Neural cell (in vitro differentiated cells): ENCODE data around the gene DMGDH. TPM values are rescaled to one million over a fixed set of nuclear protein-coding genes. Genes with fewer than 3 reads are reported as not detected.

Experiments
- H2AFZ ChIP-seq: fragments of 200-600, 300-800 bp; sonication (generic), shearing (Covaris generic); 2 replicates; pipeline ENCODE4 v1.6.0; 2014; ENCODE audit warnings: low read depth, mild to moderate bottlenecking, antibody characterized with exemption, low read length, moderate library complexity
- H3F3A ChIP-seq: fragments of 200-600 bp; shearing (Covaris generic); 2 replicates; pipeline ENCODE4 v1.6.1; 2016; ENCODE audit warnings: mild to moderate bottlenecking, moderate library complexity, mixed read lengths, antibody characterized with exemption, low read length; ENCODE audit not compliant: insufficient read depth, poor library complexity, severe bottlenecking
- H3K27ac ChIP-seq: fragments of 200-600, 300-800 bp; sonication (generic), shearing (Covaris generic); 2 replicates; pipeline ENCODE4 v1.5.1; 2014; ENCODE audit warnings: mild to moderate bottlenecking, low read length, moderate library complexity
- H3K27me3 ChIP-seq: fragments of 300-800, 200-600 bp; sonication (generic), shearing (Covaris generic); 2 replicates; pipeline ENCODE4 v1.6.0; 2014; ENCODE audit warnings: mild to moderate bottlenecking, low read depth, low read length, moderate library complexity; ENCODE audit not compliant: insufficient read depth
- H3K36me3 ChIP-seq: fragments of 300-800, 200-600 bp; sonication (generic), shearing (Covaris generic); 2 replicates; pipeline ENCODE4 v1.5.1; 2014; ENCODE audit warnings: mild to moderate bottlenecking, antibody characterized with exemption, low read length, moderate library complexity; ENCODE audit not compliant: insufficient read depth
- H3K4me2 ChIP-seq: fragments of 300-800, 200-600 bp; sonication (generic), shearing (Covaris generic); 2 replicates; pipeline ENCODE4 v1.6.0; 2014; ENCODE audit warnings: mild to moderate bottlenecking, low read length
- H3K4me3 ChIP-seq: fragments of 300-800, 200-600 bp; sonication (generic), shearing (Covaris generic); 2 replicates; pipeline ENCODE4 v1.5.1; 2014; ENCODE audit warnings: mild to moderate bottlenecking, low read length, moderate library complexity
- H3K79me2 ChIP-seq: fragments of 200-600 bp; shearing (Covaris generic); replicated peaks from 2 replicates; pipeline ENCODE4 v1.6.0; 2014; ENCODE audit warnings: mild to moderate bottlenecking, low read length, moderate library complexity; ENCODE audit not compliant: insufficient read depth
- H3K9ac ChIP-seq: fragments of 300-800, 200-600 bp; sonication (generic), shearing (Covaris generic); 2 replicates; pipeline ENCODE4 v1.6.1; 2016; ENCODE audit warnings: mild to moderate bottlenecking, low read length, mixed read lengths
- H3K9me2 ChIP-seq: fragments of 200-600 bp; shearing (Covaris generic); 2 replicates; pipeline ENCODE4 v1.6.1; 2016; ENCODE audit warnings: mild to moderate bottlenecking, low read length, mixed read lengths; ENCODE audit not compliant: insufficient read depth
- H3K9me3 ChIP-seq: fragments of 200-600, 300-800 bp; sonication (generic), shearing (Covaris generic); 2 replicates; pipeline ENCODE4 v1.6.1; 2016; ENCODE audit warnings: mild to moderate bottlenecking, mixed run types, low read length, moderate library complexity, mixed read lengths
- H4K20me1 ChIP-seq: fragments of 200-600 bp; shearing (Covaris generic); 2 replicates; pipeline ENCODE4 v1.6.1; 2016; ENCODE audit warnings: mild to moderate bottlenecking, mixed run types; ENCODE audit not compliant: insufficient read depth
- EP300 ChIP-seq: fragments of 450-650 bp; conservative IDR thresholded peaks from 2 replicates; pipeline ENCODE4 v1.6.1; 2014; ENCODE audit warnings: antibody characterized with exemption, mild to moderate bottlenecking, moderate library complexity; ENCODE audit not compliant: poor library complexity, severe bottlenecking
- EZH2 ChIP-seq: fragments of 200-600, 300-800 bp; shearing (Covaris generic), sonication (generic); IDR thresholded peaks from 2 replicates; pipeline ENCODE4 v1.6.1; 2014; ENCODE audit warnings: antibody characterized with exemption, low read length, borderline replicate concordance, mild to moderate bottlenecking; ENCODE audit not compliant: insufficient read depth, poor library complexity, severe bottlenecking
- MXI1 ChIP-seq: fragments of 450-650 bp; conservative IDR thresholded peaks from 2 replicates; pipeline ENCODE4 v1.6.1; 2014; ENCODE audit warnings: antibody characterized with exemption, mild to moderate bottlenecking; ENCODE audit not compliant: poor library complexity, severe bottlenecking
- POLR2AphosphoS5 ChIP-seq: IDR thresholded peaks from 2 replicates; pipeline ENCODE4 v1.6.1; 2012
- RAD21 ChIP-seq: fragments of 450-650 bp; conservative IDR thresholded peaks from 2 replicates; pipeline ENCODE4 v1.6.1; 2014; ENCODE audit warnings: antibody characterized with exemption, mild to moderate bottlenecking, moderate library complexity
- SMC3 ChIP-seq: fragments of 450-650 bp; conservative IDR thresholded peaks from 2 replicates; pipeline ENCODE4 v1.6.1; 2014; ENCODE audit warnings: antibody characterized with exemption, mild to moderate bottlenecking, moderate library complexity; ENCODE audit not compliant: poor library complexity
- TAF1 ChIP-seq: IDR thresholded peaks from 2 replicates; pipeline ENCODE4 v1.6.1; 2012; ENCODE audit warnings: low read depth
- polyA plus RNA-seq: library from polyadenylated mRNA; depleted of rRNA; stranded (reverse); fragments of >200 nt; gene quantifications from 2 replicates; pipeline ENCODE4 v1.2.3, GENCODE V29; 2014
- TF ChIP-seq, protein P1 (sequence below): fragments of 450-650 bp; IDR thresholded peaks from 2 replicates; pipeline ENCODE4 v1.5.1; 2014; ENCODE audit warnings: antibody characterized with exemption, mild to moderate bottlenecking, moderate library complexity; ENCODE audit not compliant: poor library complexity, severe bottlenecking
- TF ChIP-seq, protein P2 (sequence below): IDR thresholded peaks from 2 replicates; pipeline ENCODE4 v1.6.1; 2012; ENCODE audit warnings: borderline replicate concordance

DMGDH gene
- polyA plus RNA-seq, 1 donor from 2014 or later = 0.93 TPM

DNA sequence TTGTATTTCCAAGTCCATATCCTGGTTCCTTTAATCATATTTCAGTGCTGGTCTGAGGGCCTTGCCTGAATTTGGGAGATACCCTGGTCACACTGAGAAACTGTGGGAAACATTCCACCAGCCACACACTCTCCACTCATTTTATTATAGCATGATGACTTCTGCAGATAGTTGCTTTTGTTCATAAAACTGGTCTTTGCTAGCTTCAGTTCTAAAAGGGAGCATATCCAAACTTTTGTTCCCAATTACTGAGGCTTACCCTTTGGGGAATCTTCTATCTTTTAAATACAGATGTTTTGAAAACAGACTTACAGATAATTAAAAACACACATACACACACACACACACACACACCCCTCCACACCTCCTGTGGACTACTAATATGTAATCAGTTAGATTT lies 21.0 kb downstream of the DMGDH start:
- Histone ChIP-seq H3K9me3 (no peaks in the 10 kb centered on the region), H3K79me2 (no peaks in the 10 kb centered on the region), H3K27me3 (no peaks in the 10 kb centered on the region), H3K4me3 (no peak overlapping the region), H3K36me3 (no peaks in the 10 kb centered on the region), H3K27ac (no peak overlapping the region), H4K20me1 (no peaks in the 10 kb centered on the region), H2AFZ (no peak overlapping the region), H3K9ac (no peak overlapping the region), H3K9me2 (no peaks in the 10 kb centered on the region), H3F3A (no peaks in the 10 kb centered on the region), H3K4me2 (no peak overlapping the region)
- no peak for TF ChIP-seq POLR2AphosphoS5
- TF ChIP-seq SMC3 = no peak
- TF ChIP-seq TAF1 = no peak
- TF ChIP-seq, protein P1, sequence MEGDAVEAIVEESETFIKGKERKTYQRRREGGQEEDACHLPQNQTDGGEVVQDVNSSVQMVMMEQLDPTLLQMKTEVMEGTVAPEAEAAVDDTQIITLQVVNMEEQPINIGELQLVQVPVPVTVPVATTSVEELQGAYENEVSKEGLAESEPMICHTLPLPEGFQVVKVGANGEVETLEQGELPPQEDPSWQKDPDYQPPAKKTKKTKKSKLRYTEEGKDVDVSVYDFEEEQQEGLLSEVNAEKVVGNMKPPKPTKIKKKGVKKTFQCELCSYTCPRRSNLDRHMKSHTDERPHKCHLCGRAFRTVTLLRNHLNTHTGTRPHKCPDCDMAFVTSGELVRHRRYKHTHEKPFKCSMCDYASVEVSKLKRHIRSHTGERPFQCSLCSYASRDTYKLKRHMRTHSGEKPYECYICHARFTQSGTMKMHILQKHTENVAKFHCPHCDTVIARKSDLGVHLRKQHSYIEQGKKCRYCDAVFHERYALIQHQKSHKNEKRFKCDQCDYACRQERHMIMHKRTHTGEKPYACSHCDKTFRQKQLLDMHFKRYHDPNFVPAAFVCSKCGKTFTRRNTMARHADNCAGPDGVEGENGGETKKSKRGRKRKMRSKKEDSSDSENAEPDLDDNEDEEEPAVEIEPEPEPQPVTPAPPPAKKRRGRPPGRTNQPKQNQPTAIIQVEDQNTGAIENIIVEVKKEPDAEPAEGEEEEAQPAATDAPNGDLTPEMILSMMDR = no peak
- TF ChIP-seq RAD21 = no peak
- TF ChIP-seq, protein P2, sequence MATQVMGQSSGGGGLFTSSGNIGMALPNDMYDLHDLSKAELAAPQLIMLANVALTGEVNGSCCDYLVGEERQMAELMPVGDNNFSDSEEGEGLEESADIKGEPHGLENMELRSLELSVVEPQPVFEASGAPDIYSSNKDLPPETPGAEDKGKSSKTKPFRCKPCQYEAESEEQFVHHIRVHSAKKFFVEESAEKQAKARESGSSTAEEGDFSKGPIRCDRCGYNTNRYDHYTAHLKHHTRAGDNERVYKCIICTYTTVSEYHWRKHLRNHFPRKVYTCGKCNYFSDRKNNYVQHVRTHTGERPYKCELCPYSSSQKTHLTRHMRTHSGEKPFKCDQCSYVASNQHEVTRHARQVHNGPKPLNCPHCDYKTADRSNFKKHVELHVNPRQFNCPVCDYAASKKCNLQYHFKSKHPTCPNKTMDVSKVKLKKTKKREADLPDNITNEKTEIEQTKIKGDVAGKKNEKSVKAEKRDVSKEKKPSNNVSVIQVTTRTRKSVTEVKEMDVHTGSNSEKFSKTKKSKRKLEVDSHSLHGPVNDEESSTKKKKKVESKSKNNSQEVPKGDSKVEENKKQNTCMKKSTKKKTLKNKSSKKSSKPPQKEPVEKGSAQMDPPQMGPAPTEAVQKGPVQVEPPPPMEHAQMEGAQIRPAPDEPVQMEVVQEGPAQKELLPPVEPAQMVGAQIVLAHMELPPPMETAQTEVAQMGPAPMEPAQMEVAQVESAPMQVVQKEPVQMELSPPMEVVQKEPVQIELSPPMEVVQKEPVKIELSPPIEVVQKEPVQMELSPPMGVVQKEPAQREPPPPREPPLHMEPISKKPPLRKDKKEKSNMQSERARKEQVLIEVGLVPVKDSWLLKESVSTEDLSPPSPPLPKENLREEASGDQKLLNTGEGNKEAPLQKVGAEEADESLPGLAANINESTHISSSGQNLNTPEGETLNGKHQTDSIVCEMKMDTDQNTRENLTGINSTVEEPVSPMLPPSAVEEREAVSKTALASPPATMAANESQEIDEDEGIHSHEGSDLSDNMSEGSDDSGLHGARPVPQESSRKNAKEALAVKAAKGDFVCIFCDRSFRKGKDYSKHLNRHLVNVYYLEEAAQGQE = no peak
- TF ChIP-seq MXI1 = no peak

DNA sequence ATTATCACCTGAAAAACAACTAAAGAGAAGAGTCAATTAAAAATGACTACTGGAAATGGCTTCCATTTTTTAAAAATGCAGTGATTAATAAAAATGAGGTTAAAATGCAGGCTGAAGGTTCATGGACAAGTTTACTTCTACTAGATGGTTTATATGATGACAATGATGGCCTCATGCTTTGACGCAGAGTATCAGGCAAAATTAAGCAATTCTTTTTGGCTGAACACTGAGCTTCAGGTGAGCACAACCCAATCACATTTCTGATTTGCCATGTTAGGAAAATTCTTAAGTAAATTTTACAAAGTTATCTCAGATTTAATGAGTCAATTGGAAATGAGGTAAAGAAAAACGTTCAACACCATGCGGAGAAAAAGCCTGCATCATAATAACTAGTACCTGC lies 22.3 kb downstream of the DMGDH start:
- Histone ChIP-seq H3F3A (no peaks in the 10 kb centered on the region), H3K27me3 (no peaks in the 10 kb centered on the region), H3K27ac (no peak overlapping the region), H3K9me3 (no peaks in the 10 kb centered on the region), H2AFZ (no peak overlapping the region), H3K4me3 (no peak overlapping the region), H3K9ac (no peak overlapping the region), H3K4me2 (no peak overlapping the region), H4K20me1 (no peaks in the 10 kb centered on the region), H3K79me2 (no peaks in the 10 kb centered on the region), H3K36me3 (no peaks in the 10 kb centered on the region), H3K9me2 (no peaks in the 10 kb centered on the region)
- TF ChIP-seq SMC3 = no peak
- no peak for TF ChIP-seq EP300
- no peak for TF ChIP-seq MXI1
- TF ChIP-seq EZH2 = no peak
- TF ChIP-seq TAF1 = no peak
- TF ChIP-seq POLR2AphosphoS5 = no peak
- TF ChIP-seq, protein P1 = no peak
- TF ChIP-seq, protein P2 = no peak
- no peak for TF ChIP-seq RAD21
